Fibroblast of lung (primary cell): ENCODE results near the gene NKX2-3. TPM values are rescaled to one million over a fixed set of nuclear protein-coding genes. Genes with fewer than 3 reads are reported as not detected.

Experiments
- DNase-seq, 2 donors: peaks; one replicate each; pipeline versions ENCODE4 v3.0.0 to v3.0.0-alpha.2; 2010; ENCODE audit warnings: low read depth in 2 of 2
- H2AFZ ChIP-seq: 2 replicates; pipeline ENCODE4 v1.5.1; 2012; ENCODE audit warnings: low read length, control low read depth, inconsistent platforms
- H3K27ac ChIP-seq: 2 replicates; pipeline ENCODE4 v1.5.1; 2011; ENCODE audit warnings: low read length, control low read depth; ENCODE audit not compliant: insufficient read depth
- H3K27me3 ChIP-seq: 2 replicates; pipeline ENCODE4 v1.5.1; 2011; ENCODE audit warnings: mild to moderate bottlenecking, low read length; ENCODE audit not compliant: control insufficient read depth, insufficient read depth
- H3K36me3 ChIP-seq: 2 replicates; pipeline ENCODE4 v1.5.1; 2011; ENCODE audit warnings: low read length; ENCODE audit not compliant: control insufficient read depth, insufficient read depth
- H3K4me1 ChIP-seq: 2 replicates; pipeline ENCODE4 v1.5.1; 2011; ENCODE audit warnings: low read length; ENCODE audit not compliant: control insufficient read depth, insufficient read depth; ENCODE audit errors: extremely low read depth
- H3K4me2 ChIP-seq: 2 replicates; pipeline ENCODE4 v1.5.1; 2011; ENCODE audit warnings: low read length, control low read depth; ENCODE audit not compliant: insufficient read depth; ENCODE audit errors: extremely low read depth
- H3K4me3 ChIP-seq, 4 experiments: fragments of 200-600 bp in 1 of 4; sonication (generic) in 1 of 4; replicated peaks in 1 of 4; 2 replicates each; pipeline ENCODE4 v1.5.1; 2011 to 2016; ENCODE audit warnings: low read length in 4 of 4, low read depth in 3 of 4, mild to moderate bottlenecking in 3 of 4, control low read depth in 2 of 4, inconsistent platforms in 1 of 4, mixed read lengths in 1 of 4; ENCODE audit not compliant: insufficient read depth in 1 of 4; ENCODE audit errors: control extremely low read depth in 1 of 4
- H3K79me2 ChIP-seq: 2 replicates; pipeline ENCODE4 v1.5.1; 2012; ENCODE audit warnings: mild to moderate bottlenecking, low read length, inconsistent platforms; ENCODE audit not compliant: control insufficient read depth, insufficient read depth
- H3K9ac ChIP-seq: 2 replicates; pipeline ENCODE4 v1.5.1; 2011; ENCODE audit warnings: mild to moderate bottlenecking, low read length, control low read depth; ENCODE audit not compliant: insufficient read depth
- H3K9me3 ChIP-seq: 2 replicates; pipeline ENCODE4 v1.5.1; 2012; ENCODE audit warnings: low read depth, low read length; ENCODE audit not compliant: control insufficient read depth, insufficient read depth
- H4K20me1 ChIP-seq: 2 replicates; pipeline ENCODE4 v1.5.1; 2011; ENCODE audit warnings: low read length; ENCODE audit not compliant: control insufficient read depth, insufficient read depth; ENCODE audit errors: extremely low read depth
- EZH2 ChIP-seq: IDR thresholded peaks from 2 replicates; pipeline ENCODE4 v1.5.1; 2012; ENCODE audit warnings: low read length, control low read depth, mild to moderate bottlenecking; ENCODE audit errors: missing control alignments
- polyA plus RNA-seq, 2 donors: library from polyadenylated mRNA; depleted of rRNA in 1 of 2; stranded (reverse) in 1 of 2; unstranded in 1 of 2; fragments of >200 nt; gene quantifications; 2 replicates each; pipeline ENCODE4 v1.2.1, GENCODE V29; 2011 to 2012; ENCODE audit warnings: missing spikeins in 1 of 2
- total RNA-seq: library from RNA; depleted of rRNA; stranded (reverse); fragments of >200 nt; gene quantifications from 2 replicates; pipeline ENCODE4 v1.2.1, GENCODE V29; 2014
- TF ChIP-seq, protein P1 (sequence below), 2 donors: IDR thresholded peaks in 1 of 2; conservative IDR thresholded peaks in 1 of 2; 1 replicate in 1 of 2; 2 replicates in 1 of 2; pipeline ENCODE4 v1.5.1; 2011 to 2012; ENCODE audit warnings: low read length in 2 of 2, control low read depth in 1 of 2, inconsistent platforms in 1 of 2, low read depth in 1 of 2, mild to moderate bottlenecking in 1 of 2

Gene NKX2-3
- total and polyA plus RNA-seq, 2 donors (not counting 1 experiment from before 2014, with no cell fraction given) = not detected

DNA sequence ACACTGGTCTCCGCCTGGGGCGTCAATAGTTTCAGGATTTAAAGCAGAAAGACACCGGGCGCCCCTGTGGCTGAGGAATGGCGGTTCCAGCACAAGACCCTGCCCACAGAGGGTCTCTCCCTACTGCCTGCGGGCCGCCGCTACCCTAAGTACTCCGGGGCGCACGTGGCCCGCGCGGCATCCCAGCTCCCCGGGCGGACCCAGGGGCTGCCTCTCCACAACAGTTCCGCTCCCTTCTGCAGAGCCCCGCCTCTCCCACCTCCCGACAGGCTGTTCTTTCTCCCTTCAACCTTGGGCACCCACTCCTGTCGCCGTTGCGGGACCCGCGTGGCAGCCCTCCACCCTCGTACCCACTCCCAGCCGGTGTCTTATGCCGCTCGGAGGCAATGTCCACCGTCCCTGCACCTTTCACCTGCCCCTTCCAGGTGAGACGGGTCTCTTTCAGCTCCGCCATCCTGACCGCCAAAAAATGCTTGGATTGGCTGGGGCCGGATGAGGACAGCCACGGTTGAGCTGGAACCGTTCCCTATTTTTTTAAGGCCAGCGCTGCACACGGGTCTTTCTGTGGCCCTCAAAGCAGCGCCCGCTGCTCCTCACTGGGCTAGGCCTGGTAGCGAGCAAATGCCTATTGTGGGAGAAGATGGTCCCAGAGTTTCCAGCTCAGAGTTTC, 1.6 kb upstream of the NKX2-3 start:
- Histone ChIP-seq H3K4me1 (no peaks in the 10 kb centered on the region), H3K79me2 (no peaks in the 10 kb centered on the region), H3K9me3 (no peaks in the 10 kb centered on the region), H4K20me1 (peaks cover 3% of the 10 kb centered on the region), H3K4me3 (no peak overlapping the region), H3K27me3 (peaks cover 96% of the 10 kb centered on the region), H3K4me2 (no peak overlapping the region), H2AFZ (no peak overlapping the region), H3K36me3 (no peaks in the 10 kb centered on the region), H3K9ac (no peak overlapping the region), H3K27ac (no peak overlapping the region)
- peak; percentile 79 for TF ChIP-seq EZH2
- TF ChIP-seq, protein P1, sequence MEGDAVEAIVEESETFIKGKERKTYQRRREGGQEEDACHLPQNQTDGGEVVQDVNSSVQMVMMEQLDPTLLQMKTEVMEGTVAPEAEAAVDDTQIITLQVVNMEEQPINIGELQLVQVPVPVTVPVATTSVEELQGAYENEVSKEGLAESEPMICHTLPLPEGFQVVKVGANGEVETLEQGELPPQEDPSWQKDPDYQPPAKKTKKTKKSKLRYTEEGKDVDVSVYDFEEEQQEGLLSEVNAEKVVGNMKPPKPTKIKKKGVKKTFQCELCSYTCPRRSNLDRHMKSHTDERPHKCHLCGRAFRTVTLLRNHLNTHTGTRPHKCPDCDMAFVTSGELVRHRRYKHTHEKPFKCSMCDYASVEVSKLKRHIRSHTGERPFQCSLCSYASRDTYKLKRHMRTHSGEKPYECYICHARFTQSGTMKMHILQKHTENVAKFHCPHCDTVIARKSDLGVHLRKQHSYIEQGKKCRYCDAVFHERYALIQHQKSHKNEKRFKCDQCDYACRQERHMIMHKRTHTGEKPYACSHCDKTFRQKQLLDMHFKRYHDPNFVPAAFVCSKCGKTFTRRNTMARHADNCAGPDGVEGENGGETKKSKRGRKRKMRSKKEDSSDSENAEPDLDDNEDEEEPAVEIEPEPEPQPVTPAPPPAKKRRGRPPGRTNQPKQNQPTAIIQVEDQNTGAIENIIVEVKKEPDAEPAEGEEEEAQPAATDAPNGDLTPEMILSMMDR (conservative IDR thresholded peaks at IDR 0.05 in 1 of 2, IDR thresholded peaks at IDR 0.05 in 1 of 2; ENCODE audit: low read depth in 1 of 2, low read length in 2 of 2) = no peak
- DNase-seq = no peak

DNA sequence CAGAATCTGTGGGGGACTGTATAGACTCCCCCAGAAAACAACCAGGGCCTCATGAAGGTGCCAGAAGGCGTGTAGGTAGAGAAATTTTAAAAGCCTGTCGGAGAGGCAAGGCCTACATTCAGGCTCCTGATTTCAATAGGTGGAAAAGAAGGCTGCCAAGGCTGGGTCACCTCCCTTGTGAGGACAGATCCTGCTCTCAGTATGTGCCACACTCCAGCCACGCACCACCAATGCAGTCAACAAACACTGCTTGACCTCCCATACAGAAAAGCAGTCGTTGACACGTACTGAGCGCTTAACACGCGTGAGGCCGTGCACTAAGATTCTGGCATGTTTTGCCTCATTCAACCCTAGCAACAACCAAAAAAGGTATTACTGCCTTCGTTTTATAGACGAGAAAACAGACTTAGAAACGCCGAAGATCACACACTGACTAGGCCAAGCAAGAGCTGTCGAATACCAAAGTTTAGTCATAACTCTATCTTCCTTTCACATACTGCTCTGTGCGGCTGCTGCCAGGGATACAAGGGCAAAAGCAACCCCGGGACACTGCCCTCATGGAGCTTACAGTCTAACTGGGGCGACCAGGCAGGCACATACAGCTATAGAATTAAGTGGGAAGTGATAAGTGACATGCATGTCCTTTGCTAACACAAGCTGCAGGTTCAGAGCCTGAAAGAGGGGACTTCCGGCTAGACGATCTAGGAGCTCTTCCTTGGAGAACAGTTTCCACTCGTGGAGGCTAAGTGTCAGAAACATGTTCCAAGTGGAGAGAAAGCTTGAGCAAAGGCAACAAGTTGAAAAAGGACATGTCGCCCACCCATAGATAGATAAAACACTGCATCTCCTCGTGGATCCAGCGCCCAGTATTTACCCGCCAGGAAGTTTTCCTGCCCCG, 797 bp upstream of the NKX2-3 start:
- no peak overlapping the region for H3K4me2 ChIP-seq
- H2AFZ ChIP-seq = no peak overlapping the region

More for the DNA sequence above, 797 bp upstream of the NKX2-3 start:
- no peaks in the 10 kb centered on the region for H3K9me3 ChIP-seq
- H3K4me3 ChIP-seq = no peak overlapping the region
- H3K9ac ChIP-seq = no peak overlapping the region
- no peaks in the 10 kb centered on the region for H3K4me1 ChIP-seq
- peaks cover 3% of the 10 kb centered on the region for H4K20me1 ChIP-seq
- peaks cover 96% of the 10 kb centered on the region for H3K27me3 ChIP-seq
- TF ChIP-seq, protein P1 (conservative IDR thresholded peaks at IDR 0.05 in 1 of 2, IDR thresholded peaks at IDR 0.05 in 1 of 2; ENCODE audit: low read depth in 1 of 2, low read length in 2 of 2) = no peak
- no peak for TF ChIP-seq EZH2
- H3K27ac ChIP-seq = no peak overlapping the region
- DNase-seq = no peak
- H3K79me2 ChIP-seq = no peaks in the 10 kb centered on the region
- H3K36me3 ChIP-seq = no peaks in the 10 kb centered on the region
